ENCODE results near the gene CD40. TPM values are rescaled to one million over a fixed set of nuclear protein-coding genes. Genes with fewer than 3 reads are reported as not detected.

Gene CD40
- total RNA-seq, 6 experiments from 2014 or later = 8.8 to 11.7 (median 9.4) TPM

DNA sequence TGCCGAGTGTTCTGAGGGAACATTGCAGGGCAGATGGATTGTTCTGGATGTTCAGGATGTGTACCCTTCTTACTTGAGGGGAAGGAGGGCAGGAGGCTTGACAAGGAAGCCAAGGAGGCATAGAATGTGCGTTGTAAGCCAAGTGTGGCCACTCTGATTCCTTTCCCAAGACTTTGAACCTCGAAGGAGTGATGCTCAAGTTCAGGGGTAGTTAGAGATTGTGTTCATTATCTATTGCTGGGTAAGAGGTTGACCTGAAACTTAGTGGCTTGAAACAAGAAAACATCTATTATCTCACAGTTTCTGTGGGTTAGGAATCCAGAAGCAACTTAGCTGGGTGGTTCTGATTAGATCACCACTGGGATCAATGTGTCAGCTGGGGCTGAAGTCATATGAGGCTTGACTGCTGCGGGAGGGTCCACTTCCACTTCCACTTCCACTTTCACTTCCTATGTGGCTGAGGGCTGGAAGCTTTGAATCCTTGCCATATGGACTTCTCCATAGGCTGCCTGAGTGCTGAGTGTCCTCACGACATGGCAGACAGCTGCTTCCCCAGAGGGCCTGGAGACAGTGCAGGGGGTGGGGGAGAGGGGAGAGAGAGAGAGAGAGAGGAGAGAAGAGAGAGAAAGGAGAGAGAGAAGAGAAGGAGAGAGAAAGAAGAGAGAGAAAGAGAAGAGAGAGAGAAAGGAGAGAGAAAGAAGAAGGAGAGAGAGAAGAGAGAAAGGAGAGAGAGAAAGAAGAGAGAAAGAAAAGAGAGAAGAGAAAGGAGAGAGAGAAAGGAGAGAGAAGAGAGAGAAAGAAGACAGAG, 6.9 kb upstream of the CD40 start:
- intact Hi-C loops (cut with DNase I) = no loop called here
- peak; percentile 62 to 85 (median 76) for ATAC-seq
- no peaks in the 10 kb centered on the region for H3K36me3 ChIP-seq
- H3K27me3 ChIP-seq = no peaks in the 10 kb centered on the region
- no peak for DNase-seq
- no peak overlapping the region for H3K4me3 ChIP-seq
- 28% methylated on average over 5 of the region's 5 CpGs for WGBS (ENCODE audit: insufficient coverage, low coverage, low lambda C conversion rate, missing lambda C conversion rate)
- no peaks in the 10 kb centered on the region for H3K9me3 ChIP-seq
- no peak overlapping the region for H3K27ac ChIP-seq
- no peak for TF ChIP-seq POLR2A (IDR thresholded peaks at IDR 0.05)
- TF ChIP-seq, protein P1, sequence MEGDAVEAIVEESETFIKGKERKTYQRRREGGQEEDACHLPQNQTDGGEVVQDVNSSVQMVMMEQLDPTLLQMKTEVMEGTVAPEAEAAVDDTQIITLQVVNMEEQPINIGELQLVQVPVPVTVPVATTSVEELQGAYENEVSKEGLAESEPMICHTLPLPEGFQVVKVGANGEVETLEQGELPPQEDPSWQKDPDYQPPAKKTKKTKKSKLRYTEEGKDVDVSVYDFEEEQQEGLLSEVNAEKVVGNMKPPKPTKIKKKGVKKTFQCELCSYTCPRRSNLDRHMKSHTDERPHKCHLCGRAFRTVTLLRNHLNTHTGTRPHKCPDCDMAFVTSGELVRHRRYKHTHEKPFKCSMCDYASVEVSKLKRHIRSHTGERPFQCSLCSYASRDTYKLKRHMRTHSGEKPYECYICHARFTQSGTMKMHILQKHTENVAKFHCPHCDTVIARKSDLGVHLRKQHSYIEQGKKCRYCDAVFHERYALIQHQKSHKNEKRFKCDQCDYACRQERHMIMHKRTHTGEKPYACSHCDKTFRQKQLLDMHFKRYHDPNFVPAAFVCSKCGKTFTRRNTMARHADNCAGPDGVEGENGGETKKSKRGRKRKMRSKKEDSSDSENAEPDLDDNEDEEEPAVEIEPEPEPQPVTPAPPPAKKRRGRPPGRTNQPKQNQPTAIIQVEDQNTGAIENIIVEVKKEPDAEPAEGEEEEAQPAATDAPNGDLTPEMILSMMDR (IDR thresholded peaks at IDR 0.05) = no peak
- no peaks in the 10 kb centered on the region for H3K4me1 ChIP-seq

DNA sequence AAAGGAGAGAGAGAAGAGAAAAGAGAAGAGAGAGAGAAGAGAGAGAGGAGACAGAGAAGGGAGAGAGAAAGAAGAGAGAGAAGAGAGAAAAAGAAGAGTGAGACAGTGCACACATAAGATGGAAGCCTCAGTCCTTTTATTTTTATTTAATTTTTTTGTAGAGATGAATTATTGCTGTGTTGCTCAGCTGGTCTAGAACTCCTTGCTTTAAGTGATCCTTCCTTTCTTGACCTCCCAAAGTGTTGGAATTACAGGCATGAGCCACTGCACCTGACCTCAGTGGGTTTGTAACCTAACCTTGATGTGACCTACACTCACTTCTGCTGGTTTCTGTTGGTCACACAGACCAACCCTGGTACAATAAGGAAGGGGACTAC, 6.3 kb upstream of the CD40 start:
- no peak for DNase-seq
- intact Hi-C loops (cut with DNase I) = no loop called here

DNA sequence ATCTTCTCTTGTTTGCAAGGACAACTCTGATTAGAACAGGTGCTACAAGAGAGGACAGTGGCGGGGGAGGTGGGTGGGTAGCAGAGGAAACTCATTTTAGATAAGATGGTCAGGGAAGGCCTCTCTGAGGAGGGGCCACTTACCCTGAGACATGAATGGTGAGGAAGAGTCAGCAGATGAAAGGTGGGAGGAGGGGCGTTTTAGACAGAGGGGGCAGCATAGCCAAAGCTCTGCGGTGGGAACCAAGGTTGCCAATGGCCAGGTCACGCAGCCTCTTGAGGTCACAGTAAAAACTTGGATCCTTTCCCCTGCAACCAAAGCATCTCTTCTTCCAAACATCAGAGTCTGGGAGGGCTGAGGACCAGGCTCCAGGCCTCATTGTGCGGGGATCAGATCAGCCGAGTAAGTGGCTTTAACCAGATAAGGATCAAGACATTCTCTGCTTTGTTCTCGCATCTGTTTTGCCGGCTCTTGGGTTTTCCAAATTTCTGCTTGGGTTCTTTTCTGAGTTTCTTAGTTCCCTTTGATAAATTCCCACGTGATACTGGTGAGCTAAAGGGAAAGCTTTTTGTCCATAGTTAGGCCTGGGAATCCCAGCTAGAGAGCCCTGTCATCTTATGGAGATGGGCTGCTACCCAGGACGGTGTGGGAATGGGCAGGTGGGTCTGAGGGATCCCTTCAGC, 5.5 kb upstream of the CD40 start:
- no peak for DNase-seq
- H3K36me3 ChIP-seq = no peaks in the 10 kb centered on the region
- TF ChIP-seq POLR2A (IDR thresholded peaks at IDR 0.05) = no peak
- TF ChIP-seq, protein P1 (IDR thresholded peaks at IDR 0.05) = no peak
- H3K27me3 ChIP-seq = no peaks in the 10 kb centered on the region
- H3K27ac ChIP-seq = no peak overlapping the region
- H3K4me1 ChIP-seq = no peaks in the 10 kb centered on the region
- intact Hi-C loops (cut with DNase I) = no loop called here
- ATAC-seq = no peak
- H3K9me3 ChIP-seq = no peaks in the 10 kb centered on the region
- 53% methylated on average over 10 of the region's 10 CpGs for WGBS (ENCODE audit: insufficient coverage, low coverage, low lambda C conversion rate, missing lambda C conversion rate)
- H3K4me3 ChIP-seq = no peak overlapping the region

More for the DNA sequence above, 6.3 kb upstream of the CD40 start:
- Histone ChIP-seq H3K27ac (no peak overlapping the region), H3K36me3 (no peaks in the 10 kb centered on the region), H3K4me3 (no peak overlapping the region), H3K4me1 (no peaks in the 10 kb centered on the region), H3K9me3 (no peaks in the 10 kb centered on the region), H3K27me3 (no peaks in the 10 kb centered on the region)
- ATAC-seq = no peak
- no peak for TF ChIP-seq POLR2A (IDR thresholded peaks at IDR 0.05)
- TF ChIP-seq, protein P1 (IDR thresholded peaks at IDR 0.05) = no peak

DNA sequence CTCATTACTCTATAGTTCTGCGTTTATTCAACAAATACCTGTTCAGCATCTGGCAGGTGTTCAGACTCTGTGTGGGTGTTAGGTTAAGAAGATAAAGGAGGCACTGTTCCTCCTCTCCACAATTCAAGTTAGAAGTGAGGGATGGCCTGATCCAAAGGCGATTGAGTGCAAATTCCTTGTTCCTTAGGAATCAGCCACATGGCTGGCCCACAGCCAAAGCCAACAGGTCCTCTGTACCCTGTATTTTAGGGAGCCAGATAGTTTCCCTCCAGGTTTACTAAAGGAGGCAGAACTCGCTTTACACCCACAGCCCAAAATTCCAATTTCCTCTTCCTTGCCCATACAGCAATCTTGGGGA, 5.0 kb upstream of the CD40 start:
- Histone ChIP-seq H3K36me3 (no peaks in the 10 kb centered on the region), H3K27me3 (no peaks in the 10 kb centered on the region), H3K4me3 (no peak overlapping the region), H3K9me3 (no peaks in the 10 kb centered on the region), H3K27ac (no peak overlapping the region), H3K4me1 (no peaks in the 10 kb centered on the region)
- no peak for DNase-seq
- ATAC-seq = no peak
- intact Hi-C loops (cut with DNase I) = no loop called here
- 58% methylated on average over 3 of the region's 3 CpGs for whole genome bisulfite sequencing (ENCODE audit: insufficient coverage, low coverage, low lambda C conversion rate, missing lambda C conversion rate)
- TF ChIP-seq, protein P1 (IDR thresholded peaks at IDR 0.05) = no peak
- TF ChIP-seq POLR2A (IDR thresholded peaks at IDR 0.05) = no peak
